GM12875 (cell line): ENCODE results near the gene BUB1.
"Not testable (repeated sequence)": the region's sequence is repeated elsewhere in the genome, so short reads cannot be mapped to it uniquely, and the experiment has no call there.

Experiments used
- H3K4me3 ChIP-seq: one replicate; pipeline ENCODE4 v1.5.1; 2011; ENCODE audit warnings: low read depth, low read length, control low read depth
- CTCF ChIP-seq: IDR thresholded peaks from 2 replicates; pipeline ENCODE4 v1.5.1; 2011; ENCODE audit warnings: low read depth, mild to moderate bottlenecking, control low read depth, inconsistent platforms, low read length, moderate library complexity, borderline replicate concordance; ENCODE audit not compliant: insufficient read depth

Gene BUB1

GRCh38 chr2:110707386-110707965 is 29.6 kb upstream of the BUB1 start:
- no peak for TF ChIP-seq CTCF
- no peak overlapping the region for H3K4me3 ChIP-seq

- no peak overlapping the region for H3K4me3 ChIP-seq
- TF ChIP-seq CTCF: no peak
Measured at GRCh38 chr2:110702514-110703380, 24.9 kb upstream of the BUB1 start.

- H3K4me3 ChIP-seq: not testable (repeated sequence)
Measured at GRCh38 chr2:110698253-110698652, 20.4 kb upstream of the BUB1 start.

- not testable (repeated sequence) for H3K4me3 ChIP-seq
Measured at GRCh38 chr2:110695146-110695898, 17.5 kb upstream of the BUB1 start.

- no peak for TF ChIP-seq CTCF
Measured at GRCh38 chr2:110691612-110692258, 13.9 kb upstream of the BUB1 start.

GRCh38 chr2:110690083-110690965 is 12.5 kb upstream of the BUB1 start:
- no peak for TF ChIP-seq CTCF
- no peak overlapping the region for H3K4me3 ChIP-seq

More at GRCh38 chr2:110691612-110692258, 13.9 kb upstream of the BUB1 start:
- no peak overlapping the region for H3K4me3 ChIP-seq

- no peak for TF ChIP-seq CTCF
- no peak overlapping the region for H3K4me3 ChIP-seq
Measured at GRCh38 chr2:110688594-110689091, 10.8 kb upstream of the BUB1 start.

GRCh38 chr2:110687775-110688484 is 10.1 kb upstream of the BUB1 start:
- H3K4me3 ChIP-seq: not testable (repeated sequence)
